Psoas muscle (tissue), 8 donors: Measurements from ENCODE around the gene CCDC40. TPM values are rescaled to one million over a fixed set of nuclear protein-coding genes. Genes with fewer than 3 reads are reported as not detected.
A peak's percentile ranks its signal among the peaks of the same experiment; 100 is the strongest.

Experiments
- ATAC-seq, 4 donors: fragments of 200-7000 bp; cut with Tn5 transposase; one replicate each; pipeline ENCODE4 v1.9.1; 2020; ENCODE audit warnings: moderate library complexity in 3 of 4, mild to moderate bottlenecking in 2 of 4
- DNase-seq, 2 donors: peaks; one replicate each; pipeline ENCODE4 v3.0.0-alpha.2; 2020
- H3K27ac ChIP-seq: fragments of 200-600 bp; one replicate; pipeline ENCODE4 v1.8.0; 2022
- H3K27me3 ChIP-seq, 3 donors: fragments of 200-600 bp in 1 of 3; one replicate each; pipeline versions ENCODE4 v1.6.1 to v1.8.0; 2013 to 2022; ENCODE audit warnings: low read length in 2 of 3, mild to moderate bottlenecking in 2 of 3, moderate library complexity in 1 of 3; ENCODE audit not compliant: insufficient read depth in 3 of 3
- H3K36me3 ChIP-seq, 2 donors: fragments of 200-600 bp in 1 of 2; one replicate each; pipeline versions ENCODE4 v1.6.1 to v1.8.0; 2013 to 2022; ENCODE audit warnings: low read depth in 1 of 2, mild to moderate bottlenecking in 1 of 2, moderate library complexity in 1 of 2; ENCODE audit not compliant: insufficient read depth in 1 of 2
- H3K4me1 ChIP-seq: fragments of 200-600 bp; one replicate; pipeline ENCODE4 v1.8.0; 2022
- H3K4me3 ChIP-seq: fragments of 200-600 bp; one replicate; pipeline ENCODE4 v1.8.0; 2022; ENCODE audit warnings: mild to moderate bottlenecking
- H3K9me3 ChIP-seq: fragments of 200-600 bp; one replicate; pipeline ENCODE4 v1.8.0; 2022
- WGBS, 3 donors: extraction: QIAGEN DNeasy Blood & Tissue Kit; methylation state at CpG; one replicate each; pipeline versions ENCODE4 v1.1.6 to v1.1.7; 2013; 5-methylcytosine and 5-hydroxymethylcytosine counted together
- intact Hi-C, 2 donors: fragments of 100-400 bp; cut with DNase I; formaldehyde crosslinking; loops; one replicate each; pipeline versions ENCODE4 v1.11.0 to v1.14.2; 2022
- polyA plus RNA-seq, 3 donors: library from polyadenylated mRNA; stranded (reverse); fragments of 200-250 nt; gene quantifications; one replicate each; pipeline ENCODE4 v1.2.3, GENCODE V29; 2013
- total RNA-seq, 4 donors: library from RNA; stranded (reverse); fragmentation: NEBNext Ultra II Directional in 2 of 4; extraction: Animal tissue kit (Norgen Biotek cat#: 25700) in 2 of 4; gene quantifications; one replicate each; pipeline versions ENCODE4 v1.2.1 to v1.2.4, GENCODE V29; 2021 to 2023
- TF ChIP-seq, protein P1 (sequence below): fragments of 200-600 bp; IDR thresholded peaks from one replicate; pipeline ENCODE4 v1.8.0; 2022; ENCODE audit warnings: antibody characterized with exemption
- donor health status: healthy with polysubstance abuse.
- donor health status: DM: no; HTN: no; CAD: no; lungs with moderate emphysema.
- donor health status: Bipolar disorder and iron deficiency.
- donor health status: healthy.
- donor health status: DM: yes; HTN: yes; CAD: no.
- donor health status: DM: no; HTN: no; CAD: no.
- donor health status: DM: no; HTN: no; CAD: no.
- donor health status: DM: yes; HTN: yes; CAD: no.

CCDC40 gene
- total and polyA plus RNA-seq, 7 donors: 0.51 to 1.9 (median 1.4) TPM

DNA sequence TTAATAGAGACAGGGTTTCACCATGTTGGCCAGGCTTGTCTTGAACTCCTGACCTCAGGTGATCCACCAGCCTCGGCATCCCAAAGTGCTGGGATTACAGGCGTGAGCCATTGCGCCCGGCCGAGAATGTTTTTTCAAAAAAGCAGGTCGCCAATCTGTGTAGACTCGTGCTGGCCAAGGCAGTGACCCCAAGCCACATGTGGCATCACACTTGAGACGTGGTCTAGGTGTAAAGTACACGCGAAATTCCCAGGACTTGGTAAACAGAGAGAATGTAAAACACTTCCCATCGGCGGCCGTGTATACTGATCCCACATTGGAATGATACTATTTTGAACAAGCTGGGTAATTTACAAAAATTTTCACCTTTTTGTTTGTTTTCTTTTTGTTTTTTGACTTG lies 41.8 kb upstream of the CCDC40 start:
- Histone ChIP-seq H3K27me3 (peaks cover 0 to 42% (median 0%) of the 10 kb centered on the region in 3 donors), H3K27ac (no peak overlapping the region), H3K4me1 (no peaks in the 10 kb centered on the region), H3K36me3 (no peaks in the 10 kb centered on the region), H3K9me3 (no peaks in the 10 kb centered on the region), H3K4me3 (no peak overlapping the region)
- intact Hi-C loops: loop anchor here (5.0 to 10.0 kb wide), 5 partner anchors 150 to 252 kb away; no protein-coding TSS in a partner anchor
- ATAC-seq: no peak
- TF ChIP-seq, protein P1, sequence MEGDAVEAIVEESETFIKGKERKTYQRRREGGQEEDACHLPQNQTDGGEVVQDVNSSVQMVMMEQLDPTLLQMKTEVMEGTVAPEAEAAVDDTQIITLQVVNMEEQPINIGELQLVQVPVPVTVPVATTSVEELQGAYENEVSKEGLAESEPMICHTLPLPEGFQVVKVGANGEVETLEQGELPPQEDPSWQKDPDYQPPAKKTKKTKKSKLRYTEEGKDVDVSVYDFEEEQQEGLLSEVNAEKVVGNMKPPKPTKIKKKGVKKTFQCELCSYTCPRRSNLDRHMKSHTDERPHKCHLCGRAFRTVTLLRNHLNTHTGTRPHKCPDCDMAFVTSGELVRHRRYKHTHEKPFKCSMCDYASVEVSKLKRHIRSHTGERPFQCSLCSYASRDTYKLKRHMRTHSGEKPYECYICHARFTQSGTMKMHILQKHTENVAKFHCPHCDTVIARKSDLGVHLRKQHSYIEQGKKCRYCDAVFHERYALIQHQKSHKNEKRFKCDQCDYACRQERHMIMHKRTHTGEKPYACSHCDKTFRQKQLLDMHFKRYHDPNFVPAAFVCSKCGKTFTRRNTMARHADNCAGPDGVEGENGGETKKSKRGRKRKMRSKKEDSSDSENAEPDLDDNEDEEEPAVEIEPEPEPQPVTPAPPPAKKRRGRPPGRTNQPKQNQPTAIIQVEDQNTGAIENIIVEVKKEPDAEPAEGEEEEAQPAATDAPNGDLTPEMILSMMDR: no peak
- no peak for DNase-seq
- 92 to 94% (median 94%) methylated on average over 13 of the region's 13 CpGs for WGBS, 3 donors

DNA sequence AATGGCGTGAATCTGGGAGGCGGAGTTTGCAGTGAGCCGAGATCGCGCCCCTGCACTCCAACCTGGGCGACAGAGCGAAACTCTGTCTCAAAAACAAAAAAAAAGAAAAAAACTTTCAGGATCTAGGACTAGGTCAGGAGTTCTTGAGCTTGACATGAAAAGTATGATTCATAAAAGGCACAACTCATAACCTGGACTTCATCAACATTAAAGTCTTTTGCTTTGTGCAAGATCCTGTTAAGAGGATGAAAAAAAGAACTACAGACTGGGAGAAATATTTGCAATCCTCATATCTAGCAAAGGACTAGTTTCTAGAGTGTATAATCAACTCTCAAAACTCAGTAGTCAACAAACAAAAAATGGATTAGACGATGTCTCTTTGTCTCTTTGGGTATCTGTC lies 40.7 kb upstream of the CCDC40 start:
- ATAC-seq: no peak
- 96 to 97% (median 97%) methylated on average over 8 of the region's 8 CpGs for WGBS, 3 donors

DNA sequence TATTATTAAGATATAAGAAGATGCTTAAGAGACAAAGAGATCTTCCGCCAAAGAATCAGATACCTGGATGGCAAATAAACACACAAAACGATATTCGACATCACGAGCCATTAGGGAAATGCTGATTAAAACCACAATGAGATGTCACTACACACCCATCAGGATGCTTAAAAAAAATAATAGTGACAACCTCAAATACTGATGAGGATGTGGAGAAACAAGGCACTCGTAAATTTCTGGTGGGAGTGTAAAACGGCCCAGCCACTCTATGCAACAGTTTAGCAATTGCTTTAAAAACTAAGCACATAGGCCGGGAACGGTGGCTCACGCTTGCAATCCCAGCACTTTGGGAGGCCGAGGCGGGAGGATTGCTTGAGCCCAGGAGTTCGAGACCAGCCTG lies 40.2 kb upstream of the CCDC40 start:
- 89 to 94% (median 90%) methylated on average over 12 of the region's 12 CpGs for WGBS, 3 donors
- DNase-seq: no peak
- no peak for ATAC-seq
- TF ChIP-seq, protein P1: no peak
- no peaks in the 10 kb centered on the region for H3K36me3 ChIP-seq
- H3K27ac ChIP-seq: no peak overlapping the region
- intact Hi-C loops: loop anchor here in 1 of 2 donors (10.0 kb wide), 1 partner anchor 151 kb away; no protein-coding TSS in a partner anchor
- no peak overlapping the region for H3K4me3 ChIP-seq
- no peaks in the 10 kb centered on the region for H3K9me3 ChIP-seq
- H3K27me3 ChIP-seq: peaks cover 0 to 36% (median 0%) of the 10 kb centered on the region in 3 donors
- no peaks in the 10 kb centered on the region for H3K4me1 ChIP-seq

More for the DNA sequence above, 40.7 kb upstream of the CCDC40 start:
- intact Hi-C loops: loop anchor here in 1 of 2 donors (10.0 kb wide), 1 partner anchor 151 kb away; no protein-coding TSS in a partner anchor
- H3K9me3 ChIP-seq: no peaks in the 10 kb centered on the region
- TF ChIP-seq, protein P1: no peak
- H3K27me3 ChIP-seq: peaks cover 0 to 38% (median 0%) of the 10 kb centered on the region in 3 donors
- H3K36me3 ChIP-seq: no peaks in the 10 kb centered on the region
- H3K27ac ChIP-seq: no peak overlapping the region
- no peak overlapping the region for H3K4me3 ChIP-seq
- DNase-seq: no peak
- no peaks in the 10 kb centered on the region for H3K4me1 ChIP-seq

DNA sequence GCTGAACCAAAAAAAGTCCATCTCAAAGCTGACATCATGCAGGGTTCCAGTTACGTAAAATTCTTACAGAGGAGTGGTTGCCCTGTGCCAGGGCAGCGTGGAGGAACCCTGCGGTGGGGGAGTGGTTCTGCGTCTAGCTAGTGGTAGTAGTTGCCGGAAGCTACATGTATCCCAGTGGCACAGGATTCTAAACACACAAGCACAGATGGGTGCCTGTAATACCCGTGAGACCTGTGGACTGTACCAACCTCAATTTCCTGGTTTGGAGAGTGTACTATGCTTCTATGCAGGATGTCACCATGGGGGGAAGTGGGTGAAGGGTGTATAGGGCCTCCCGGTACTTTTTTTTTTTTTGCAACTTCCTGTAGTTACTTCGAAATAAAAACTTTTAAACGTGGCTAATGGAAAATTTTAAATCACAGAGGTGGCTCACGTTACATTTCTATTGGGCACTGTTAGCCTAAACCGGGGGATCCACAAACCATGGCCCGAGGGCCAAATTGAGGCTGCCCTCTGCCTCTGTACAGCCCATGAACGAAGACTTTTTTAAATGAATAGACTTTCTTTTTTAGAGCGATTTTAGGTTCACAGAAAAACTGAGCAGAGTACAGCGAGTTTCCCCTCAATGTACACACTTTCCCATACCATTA lies 39.3 kb upstream of the CCDC40 start:
- Histone ChIP-seq H3K27ac (no peak overlapping the region), H3K27me3 (peaks cover 0 to 34% (median 0%) of the 10 kb centered on the region in 3 donors), H3K36me3 (no peaks in the 10 kb centered on the region), H3K9me3 (no peaks in the 10 kb centered on the region), H3K4me3 (no peak overlapping the region), H3K4me1 (no peaks in the 10 kb centered on the region)
- DNase-seq (no peak), ATAC-seq (peak in 1 of 4 donors; percentile 21)
- WGBS, 3 donors: 77 to 80% (median 77%) methylated on average over 15 of the region's 15 CpGs
- intact Hi-C loops: loop anchor here in 1 of 2 donors (10.0 kb wide), 1 partner anchor 152 kb away; no protein-coding TSS in a partner anchor
- TF ChIP-seq, protein P1: no peak
